GM20000 (cell line): ENCODE measurements around the gene PGAM4.

Experiments used
- DNase-seq: peaks from one replicate; pipeline ENCODE4 v3.0.0; 2012; ENCODE audit warnings: low spot score
- TF ChIP-seq, protein P1 (sequence below): IDR thresholded peaks from 2 replicates; pipeline ENCODE4 v1.5.1; 2012; ENCODE audit warnings: mild to moderate bottlenecking, control low read depth; ENCODE audit errors: extremely low read depth, missing control alignments

PGAM4 gene

DNA sequence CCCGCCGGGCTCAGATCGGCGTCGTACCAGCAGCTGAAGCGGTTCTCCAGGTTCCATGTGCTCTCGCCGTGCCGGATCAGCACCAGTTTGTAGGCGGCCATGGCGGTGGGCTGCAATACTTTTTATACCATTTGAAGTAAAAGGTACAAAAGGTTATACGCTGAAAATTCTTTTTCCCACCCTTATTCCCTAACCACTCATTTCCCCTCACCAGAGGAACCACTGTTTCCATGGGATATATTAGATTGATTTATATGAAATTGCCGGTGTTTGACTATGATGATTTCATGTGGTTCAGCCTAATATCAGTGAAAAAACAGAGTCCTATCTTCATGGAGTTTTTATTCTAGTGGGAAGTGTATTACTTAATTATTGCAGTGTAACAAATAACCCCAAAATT lies at the start of gene PGAM4:
PGAM4 (minus strand) TSS at position 101 of the 400 bp plus-strand sequence; CDS start at position 101, 0 bp downstream.
- no peak for DNase-seq
- TF ChIP-seq, protein P1, sequence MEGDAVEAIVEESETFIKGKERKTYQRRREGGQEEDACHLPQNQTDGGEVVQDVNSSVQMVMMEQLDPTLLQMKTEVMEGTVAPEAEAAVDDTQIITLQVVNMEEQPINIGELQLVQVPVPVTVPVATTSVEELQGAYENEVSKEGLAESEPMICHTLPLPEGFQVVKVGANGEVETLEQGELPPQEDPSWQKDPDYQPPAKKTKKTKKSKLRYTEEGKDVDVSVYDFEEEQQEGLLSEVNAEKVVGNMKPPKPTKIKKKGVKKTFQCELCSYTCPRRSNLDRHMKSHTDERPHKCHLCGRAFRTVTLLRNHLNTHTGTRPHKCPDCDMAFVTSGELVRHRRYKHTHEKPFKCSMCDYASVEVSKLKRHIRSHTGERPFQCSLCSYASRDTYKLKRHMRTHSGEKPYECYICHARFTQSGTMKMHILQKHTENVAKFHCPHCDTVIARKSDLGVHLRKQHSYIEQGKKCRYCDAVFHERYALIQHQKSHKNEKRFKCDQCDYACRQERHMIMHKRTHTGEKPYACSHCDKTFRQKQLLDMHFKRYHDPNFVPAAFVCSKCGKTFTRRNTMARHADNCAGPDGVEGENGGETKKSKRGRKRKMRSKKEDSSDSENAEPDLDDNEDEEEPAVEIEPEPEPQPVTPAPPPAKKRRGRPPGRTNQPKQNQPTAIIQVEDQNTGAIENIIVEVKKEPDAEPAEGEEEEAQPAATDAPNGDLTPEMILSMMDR, result no peak

DNA sequence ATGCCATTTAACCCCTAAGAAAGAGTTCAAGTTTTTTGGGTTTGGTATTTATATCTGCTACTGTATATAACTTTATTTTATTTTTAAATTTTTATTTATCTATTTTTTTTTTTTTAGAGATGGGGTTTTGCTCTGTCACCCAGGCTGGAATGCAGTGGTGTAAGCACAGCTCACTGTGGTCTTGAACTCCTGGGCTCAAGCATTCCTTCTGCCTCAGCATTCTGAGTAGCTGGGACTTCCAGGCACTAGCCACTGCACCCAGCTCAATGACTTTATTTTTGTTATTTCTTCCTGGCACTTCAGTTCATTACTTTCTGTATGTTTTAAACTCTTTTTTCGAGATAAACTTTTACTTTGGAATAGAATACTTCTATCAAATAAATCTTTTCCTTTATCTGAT lies 42.4 kb upstream of the PGAM4 start:
- TF ChIP-seq, protein P1, result no peak

DNA sequence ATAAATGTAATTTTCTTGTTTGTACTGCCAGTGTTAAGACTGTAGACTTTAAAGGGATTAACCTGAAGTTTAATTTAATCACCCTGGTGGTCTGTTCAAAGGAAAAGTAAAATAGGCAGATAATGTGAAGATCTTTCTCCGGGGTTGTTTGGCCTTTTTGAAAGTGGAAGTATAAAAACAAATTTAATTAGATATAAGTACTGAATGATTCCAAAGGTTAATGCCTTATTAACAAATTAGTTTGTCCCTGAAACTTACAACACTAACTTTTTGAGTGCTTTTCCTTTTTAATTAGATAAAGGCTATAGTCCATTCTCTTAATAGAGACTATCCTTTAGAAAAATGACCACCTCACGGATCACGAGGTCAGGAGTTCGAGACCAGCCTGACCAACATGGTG lies 10.4 kb upstream of the PGAM4 start:
- TF ChIP-seq, protein P1, result no peak
- DNase-seq, result no peak

More for the DNA sequence above, 42.4 kb upstream of the PGAM4 start:
- no peak for DNase-seq

DNA sequence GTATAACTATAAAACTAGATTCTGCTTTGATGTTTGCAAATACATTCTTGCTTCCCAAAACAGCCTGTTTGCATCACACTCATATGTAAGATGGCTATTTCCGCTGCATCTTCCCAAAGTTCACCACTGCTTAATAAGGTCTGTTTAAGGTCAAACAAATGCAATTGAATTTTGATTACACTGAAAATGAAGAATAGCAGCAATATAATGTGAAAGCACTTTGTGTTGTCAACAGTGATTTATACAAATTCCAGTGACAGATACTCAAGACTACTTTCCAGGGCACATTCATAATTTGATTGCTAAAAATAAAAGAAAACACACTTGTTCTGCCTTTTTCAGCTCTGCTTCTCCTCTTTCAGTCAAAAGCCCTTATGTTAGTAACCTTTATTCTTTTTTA lies 8.1 kb upstream of the PGAM4 start:
- TF ChIP-seq, protein P1, result no peak
- no peak for DNase-seq

DNA sequence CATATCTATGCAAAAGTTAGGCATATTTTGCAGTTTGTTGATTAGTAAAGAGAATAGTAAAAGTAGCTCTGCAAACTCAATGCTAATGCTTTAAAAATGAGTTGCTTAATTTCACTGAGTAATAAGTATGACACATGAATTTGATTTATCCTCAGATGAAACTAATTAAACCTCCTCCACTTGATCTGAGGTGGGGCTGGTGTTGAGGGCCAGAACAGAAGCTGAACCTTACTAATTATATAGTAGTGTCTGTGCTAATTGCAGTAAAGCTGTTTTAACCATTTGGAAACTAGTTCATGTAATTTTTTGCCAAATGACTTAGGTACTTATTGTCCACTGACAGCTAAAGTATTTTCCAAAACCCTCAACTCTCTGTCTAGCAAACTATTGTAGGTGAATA lies 7.7 kb upstream of the PGAM4 start:
- TF ChIP-seq, protein P1, result no peak
- DNase-seq, result no peak

DNA sequence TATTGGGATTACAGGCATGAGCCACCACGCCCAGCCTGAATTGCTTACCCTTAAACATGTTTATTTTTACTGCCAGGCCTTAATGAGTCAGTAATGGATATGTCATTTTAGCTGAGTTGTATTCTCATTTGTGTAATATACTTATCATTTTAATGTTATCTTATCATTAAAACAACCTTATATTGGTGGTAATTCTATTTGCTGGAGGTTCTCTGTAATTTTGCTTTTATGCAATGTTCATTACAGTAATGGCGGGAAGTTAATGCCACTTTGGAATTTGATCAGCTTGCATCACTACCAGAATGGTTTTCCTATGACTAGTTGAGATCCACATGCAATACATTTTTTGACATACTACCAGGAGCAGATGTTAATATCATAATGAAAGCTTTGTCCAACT lies 6.3 kb upstream of the PGAM4 start:
- no peak for DNase-seq

DNA sequence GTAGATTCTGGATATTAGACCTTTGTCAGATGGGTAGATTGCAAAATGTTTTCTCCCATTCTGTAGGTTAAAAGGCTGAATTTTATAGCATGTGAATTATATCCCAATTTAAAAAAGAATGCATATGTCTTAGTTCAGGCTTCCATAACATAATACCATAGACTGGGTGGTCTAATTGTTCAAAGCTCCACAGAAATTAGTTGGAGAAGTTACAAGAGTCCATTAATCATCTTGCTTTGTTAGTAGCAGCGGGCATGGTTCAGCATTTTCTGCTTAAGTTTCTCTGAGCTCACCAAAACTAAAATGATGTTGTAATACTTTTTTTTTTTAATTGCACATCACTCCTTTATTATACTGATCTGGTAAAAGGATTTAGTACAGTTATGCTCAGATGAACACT lies 1.8 kb downstream of the PGAM4 start:
- DNase-seq, result no peak
- TF ChIP-seq, protein P1, result no peak

More for the DNA sequence above, 6.3 kb upstream of the PGAM4 start:
- TF ChIP-seq, protein P1, result no peak
